Mesenchymal stem cell (in vitro differentiated cells and primary cell): ENCODE measurements around the gene ATCAY.
A peak's percentile ranks its signal among the peaks of the same experiment; 100 is the strongest.
"Not testable (repeated sequence)": the region's sequence is repeated elsewhere in the genome, so short reads cannot be mapped to it uniquely, and the experiment has no call there.

Experiments used
- DNase-seq: peaks from one replicate; pipeline ENCODE4 v3.0.0-alpha.2; 2013
- H2AFZ ChIP-seq: one replicate; pipeline ENCODE4 v1.6.1; 2013; ENCODE audit warnings: low read depth, mild to moderate bottlenecking, control low read depth, inconsistent platforms, low read length, moderate library complexity
- H2AK5ac ChIP-seq: 2 replicates; pipeline ENCODE4 v1.6.1; 2013; ENCODE audit warnings: low read length, moderate library complexity, mild to moderate bottlenecking, inconsistent platforms; ENCODE audit not compliant: severe bottlenecking
- H2BK120ac ChIP-seq: one replicate; pipeline ENCODE4 v1.6.1; 2013; ENCODE audit warnings: low read depth, mild to moderate bottlenecking, inconsistent platforms, low read length, moderate library complexity
- H2BK12ac ChIP-seq, 2 experiments: one replicate each; pipeline ENCODE4 v1.6.1; 2013; ENCODE audit warnings: inconsistent platforms in 2 of 2, low read length in 2 of 2, mild to moderate bottlenecking in 2 of 2, moderate library complexity in 2 of 2, control low read depth in 1 of 2
- H2BK15ac ChIP-seq: one replicate; pipeline ENCODE4 v1.6.1; 2013; ENCODE audit warnings: mild to moderate bottlenecking, low read depth, inconsistent platforms; ENCODE audit not compliant: poor library complexity, severe bottlenecking
- H2BK5ac ChIP-seq: 2 replicates; pipeline ENCODE4 v1.6.1; 2013; ENCODE audit warnings: low read depth, mild to moderate bottlenecking, low read length, control low read depth, inconsistent platforms; ENCODE audit not compliant: poor library complexity, severe bottlenecking
- H3K14ac ChIP-seq, 2 experiments: one replicate each; pipeline ENCODE4 v1.6.1; 2013; ENCODE audit warnings: inconsistent platforms in 2 of 2, low read length in 2 of 2, control low read depth in 1 of 2, mild to moderate bottlenecking in 1 of 2, moderate library complexity in 1 of 2
- H3K18ac ChIP-seq, 2 experiments: one replicate each; pipeline ENCODE4 v1.6.1; 2013; ENCODE audit warnings: inconsistent platforms in 2 of 2, low read length in 2 of 2, control low read depth in 1 of 2, low read depth in 1 of 2, mild to moderate bottlenecking in 1 of 2
- H3K23ac ChIP-seq, 2 experiments: one replicate each; pipeline ENCODE4 v1.6.1; 2013; ENCODE audit warnings: inconsistent platforms in 2 of 2, low read length in 2 of 2, mild to moderate bottlenecking in 2 of 2, moderate library complexity in 2 of 2, control low read depth in 1 of 2
- H3K27ac ChIP-seq: 2 replicates; pipeline ENCODE4 v1.5.1; 2013; ENCODE audit warnings: mild to moderate bottlenecking, moderate library complexity, low read length, control low read depth, inconsistent platforms; ENCODE audit not compliant: poor library complexity, severe bottlenecking
- H3K27me3 ChIP-seq, 2 experiments: 2 replicates each; pipeline versions ENCODE4 v1.6.1 to v1.7.0; 2013; ENCODE audit warnings: low read length in 2 of 2, mild to moderate bottlenecking in 2 of 2, moderate library complexity in 2 of 2, control low read depth in 1 of 2, inconsistent platforms in 1 of 2; ENCODE audit not compliant: control insufficient read depth in 1 of 2, insufficient read depth in 1 of 2
- H3K36me3 ChIP-seq, 2 experiments: 2 replicates each; pipeline versions ENCODE4 v1.6.1 to v1.7.0; 2013; ENCODE audit warnings: low read length in 2 of 2, control low read depth in 1 of 2, inconsistent platforms in 1 of 2, low read depth in 1 of 2, mild to moderate bottlenecking in 1 of 2; ENCODE audit not compliant: insufficient read depth in 2 of 2, control insufficient read depth in 1 of 2
- H3K4ac ChIP-seq, 2 experiments: one replicate each; pipeline ENCODE4 v1.6.1; 2013; ENCODE audit warnings: inconsistent platforms in 2 of 2, low read length in 2 of 2, mild to moderate bottlenecking in 2 of 2, moderate library complexity in 2 of 2, control low read depth in 1 of 2, low read depth in 1 of 2
- H3K4me1 ChIP-seq: 2 replicates; pipeline ENCODE4 v1.6.1; 2013; ENCODE audit warnings: low read depth, low read length, control low read depth; ENCODE audit not compliant: control insufficient read depth, insufficient read depth
- H3K4me2 ChIP-seq: 2 replicates; pipeline ENCODE4 v1.6.1; 2013; ENCODE audit warnings: low read length, mild to moderate bottlenecking, inconsistent platforms; ENCODE audit not compliant: poor library complexity, severe bottlenecking
- H3K4me3 ChIP-seq, 2 experiments: 2 replicates each; pipeline versions ENCODE4 v1.5.1 to v1.7.0; 2013; ENCODE audit warnings: low read length in 2 of 2, mild to moderate bottlenecking in 2 of 2, control low read depth in 1 of 2, low read depth in 1 of 2; ENCODE audit not compliant: insufficient read depth in 1 of 2
- H3K79me1 ChIP-seq: replicated peaks from 2 replicates; pipeline ENCODE4 v1.6.1; 2013; ENCODE audit warnings: mild to moderate bottlenecking, control low read depth, low read length, inconsistent platforms; ENCODE audit not compliant: poor library complexity, severe bottlenecking
- H3K9ac ChIP-seq: 2 replicates; pipeline ENCODE4 v1.7.0; 2013; ENCODE audit warnings: mild to moderate bottlenecking, low read length, moderate library complexity
- H3K9me3 ChIP-seq: 2 replicates; pipeline ENCODE4 v1.7.0; 2013; ENCODE audit warnings: mild to moderate bottlenecking, low read length; ENCODE audit not compliant: control insufficient read depth
- H4K8ac ChIP-seq: one replicate; pipeline ENCODE4 v1.6.1; 2013; ENCODE audit warnings: inconsistent platforms, mild to moderate bottlenecking, low read length, moderate library complexity
- H4K91ac ChIP-seq: one replicate; pipeline ENCODE4 v1.6.1; 2013; ENCODE audit warnings: mild to moderate bottlenecking, low read length, inconsistent platforms
- WGBS: methylation state at CpG from one replicate; pipeline ENCODE4 v1.1.7; 2013; ENCODE audit warnings: mixed read lengths; 5-methylcytosine and 5-hydroxymethylcytosine counted together

The ATCAY gene

DNA sequence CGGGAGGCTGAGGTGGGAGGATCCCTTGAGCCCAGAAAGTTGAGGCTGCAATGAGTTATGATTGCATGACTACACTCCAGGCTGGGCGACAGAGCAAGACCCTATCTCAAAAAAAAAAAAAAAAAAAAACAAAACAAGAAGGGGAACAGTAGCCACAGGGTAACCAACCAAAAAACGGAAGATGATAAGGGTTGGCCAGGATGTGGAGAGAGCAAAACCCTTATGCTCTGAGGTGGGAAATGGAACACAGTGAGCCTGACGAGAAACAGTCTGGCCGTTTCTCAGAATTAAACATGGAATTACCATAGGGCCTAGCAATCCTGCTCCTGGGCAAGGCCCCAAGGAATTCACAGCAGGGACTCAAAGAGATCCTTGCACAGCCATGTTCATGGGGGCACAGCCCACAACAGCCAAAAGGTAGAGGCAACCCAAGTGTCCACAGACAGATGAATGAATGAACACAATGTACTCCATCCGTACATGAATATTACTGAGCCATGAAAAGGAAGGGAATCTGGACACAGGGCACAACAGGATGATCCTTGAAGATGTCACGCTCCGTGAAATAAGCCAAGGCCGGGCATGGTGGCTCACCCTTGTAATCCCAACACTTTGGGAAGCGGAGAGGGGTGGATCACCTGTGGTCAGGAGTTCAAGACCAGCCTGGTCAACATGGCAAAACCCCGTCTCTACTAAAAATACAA lies 63.7 kb downstream of the ATCAY start:
- H4K91ac ChIP-seq: no peak overlapping the region
- H2BK15ac ChIP-seq: no peak overlapping the region
- no peak overlapping the region for H2AFZ ChIP-seq
- no peak overlapping the region for H2BK5ac ChIP-seq
- H3K9ac ChIP-seq: no peak overlapping the region
- no peak overlapping the region for H3K23ac ChIP-seq
- H3K18ac ChIP-seq: no peak overlapping the region
- H3K14ac ChIP-seq: no peak overlapping the region
- H2BK120ac ChIP-seq: no peak overlapping the region
- H3K27ac ChIP-seq: no peak overlapping the region
- 88% methylated on average over 10 of the region's 11 CpGs for WGBS
- H3K9me3 ChIP-seq: no peaks in the 10 kb centered on the region
- H3K36me3 ChIP-seq: no peaks in the 10 kb centered on the region
- no peak overlapping the region for H4K8ac ChIP-seq
- no peak overlapping the region for H3K4me3 ChIP-seq
- no peak overlapping the region for H3K4me2 ChIP-seq
- peaks cover 0 to 7% of the 10 kb centered on the region in 2 experiments for H3K27me3 ChIP-seq
- no peaks in the 10 kb centered on the region for H3K79me1 ChIP-seq
- H2BK12ac ChIP-seq: no peak overlapping the region
- H3K4ac ChIP-seq: no peak overlapping the region
- no peak overlapping the region for H2AK5ac ChIP-seq
- peaks cover 1% of the 10 kb centered on the region for H3K4me1 ChIP-seq
- no peak for DNase-seq

DNA sequence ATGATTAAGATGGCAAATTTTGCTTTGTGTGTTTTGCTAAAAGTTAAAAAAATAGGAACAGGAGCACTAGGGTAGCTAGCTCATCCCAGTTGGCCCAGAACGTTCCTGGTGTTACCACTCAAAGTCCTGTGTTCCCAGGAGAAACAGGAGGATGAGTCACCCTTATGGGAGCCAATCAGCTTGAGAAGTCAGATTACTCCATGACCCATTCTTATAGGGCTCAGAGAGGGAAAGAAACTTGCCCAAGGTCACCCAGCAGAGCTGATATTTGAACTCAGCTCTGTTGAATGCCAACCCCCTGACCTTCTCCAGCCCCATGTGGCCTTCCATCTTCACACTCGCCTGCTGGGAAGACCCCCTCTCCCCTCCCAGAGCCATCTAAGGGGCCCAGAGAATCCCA lies 65.4 kb downstream of the ATCAY start:
- no peak overlapping the region for H3K4ac ChIP-seq
- peaks cover 1% of the 10 kb centered on the region for H3K4me1 ChIP-seq
- no peak overlapping the region for H3K18ac ChIP-seq
- no peak overlapping the region for H2BK120ac ChIP-seq
- no peak overlapping the region for H3K23ac ChIP-seq
- no peak overlapping the region for H3K9ac ChIP-seq
- H4K91ac ChIP-seq: no peak overlapping the region
- no peak overlapping the region for H4K8ac ChIP-seq
- no peak overlapping the region for H3K14ac ChIP-seq
- no peaks in the 10 kb centered on the region for H3K36me3 ChIP-seq
- no peak overlapping the region for H2AK5ac ChIP-seq
- no peaks in the 10 kb centered on the region for H3K9me3 ChIP-seq
- no peak overlapping the region for H2BK5ac ChIP-seq
- H3K27ac ChIP-seq: no peak overlapping the region
- H3K79me1 ChIP-seq: no peaks in the 10 kb centered on the region
- no peak overlapping the region for H3K4me3 ChIP-seq
- peak; percentile 49 for DNase-seq
- H2BK12ac ChIP-seq: no peak overlapping the region
- H3K4me2 ChIP-seq: no peak overlapping the region
- H2AFZ ChIP-seq: no peak overlapping the region
- peaks cover 0 to 9% of the 10 kb centered on the region in 2 experiments for H3K27me3 ChIP-seq
- whole genome bisulfite sequencing: 37% methylated on average over 2 of the region's 2 CpGs
- no peak overlapping the region for H2BK15ac ChIP-seq

DNA sequence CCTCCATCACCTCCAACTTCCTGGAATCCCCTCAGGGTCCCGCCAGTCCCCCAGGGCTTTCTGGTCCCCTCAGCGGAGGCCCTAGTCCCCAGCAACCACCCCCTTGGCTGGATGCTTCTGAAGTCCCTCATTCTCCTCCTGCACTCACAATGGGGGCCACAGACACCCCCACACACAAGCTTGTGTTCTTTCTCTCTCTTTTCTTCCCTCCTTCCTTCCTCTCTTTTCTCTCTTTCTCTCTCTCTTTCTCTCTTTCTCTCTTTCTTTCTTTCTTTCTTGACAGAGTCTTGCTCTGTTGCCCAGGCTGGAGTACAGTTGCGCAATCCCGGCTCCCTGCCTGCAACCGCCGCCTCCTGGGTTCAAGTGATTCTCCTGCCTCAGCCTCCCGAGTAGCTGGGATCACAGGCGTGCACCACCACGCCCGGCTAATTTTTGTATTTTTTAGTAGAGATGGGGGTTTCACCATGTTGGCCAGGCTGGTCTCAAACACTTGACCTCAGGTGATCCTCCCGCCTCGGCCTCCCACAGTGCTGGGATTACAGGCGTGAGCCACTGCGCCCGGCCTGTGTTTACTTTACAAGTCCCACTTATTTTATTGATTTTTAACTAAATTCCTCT lies 66.9 kb downstream of the ATCAY start:
- H3K14ac ChIP-seq, H3K4me1 ChIP-seq, DNase-seq, H3K9me3 ChIP-seq, H2BK5ac ChIP-seq, H3K4me3 ChIP-seq, H3K27ac ChIP-seq, H3K9ac ChIP-seq, H2AK5ac ChIP-seq, H3K4me2 ChIP-seq, H3K4ac ChIP-seq, H2AFZ ChIP-seq, H2BK12ac ChIP-seq, H3K36me3 ChIP-seq, H4K91ac ChIP-seq, H3K27me3 ChIP-seq, H2BK120ac ChIP-seq, H4K8ac ChIP-seq, H3K23ac ChIP-seq, H3K79me1 ChIP-seq, H3K18ac ChIP-seq, H2BK15ac ChIP-seq: not testable (repeated sequence)
- WGBS: 92% methylated on average over 15 of the region's 15 CpGs

DNA sequence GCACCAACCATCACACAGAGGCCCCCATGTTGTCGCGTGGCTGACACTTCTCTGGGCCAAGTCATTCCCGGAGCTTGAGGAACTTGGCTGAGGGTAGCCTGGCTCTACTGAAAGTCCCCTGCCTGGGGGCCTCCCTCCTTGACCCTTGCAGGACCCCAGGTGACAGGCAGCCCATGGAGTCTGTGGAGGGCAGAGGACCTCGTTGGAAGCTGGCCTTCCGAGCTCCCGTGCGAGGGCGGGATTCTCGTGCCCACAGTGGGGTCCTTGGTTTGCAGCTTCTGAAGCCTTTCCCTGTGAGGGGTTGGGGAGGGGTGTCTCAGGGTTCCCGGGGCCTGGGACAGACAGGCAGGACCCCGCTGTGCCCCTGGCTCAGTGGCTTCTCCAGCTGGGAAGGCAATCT lies 68.8 kb downstream of the ATCAY start:
- Histone ChIP-seq H4K8ac (no peak overlapping the region), H2AFZ (no peak overlapping the region), H2BK15ac (no peak overlapping the region), H2BK5ac (no peak overlapping the region), H3K79me1 (no peaks in the 10 kb centered on the region), H2AK5ac (no peak overlapping the region), H3K4ac (no peak overlapping the region), H2BK12ac (no peak overlapping the region), H3K9ac (no peak overlapping the region), H4K91ac (no peak overlapping the region), H3K23ac (no peak overlapping the region), H3K18ac (no peak overlapping the region), H3K9me3 (no peaks in the 10 kb centered on the region), H3K27ac (no peak overlapping the region), H2BK120ac (no peak overlapping the region), H3K36me3 (peaks cover 0 to 4% of the 10 kb centered on the region in 2 experiments), H3K14ac (no peak overlapping the region), H3K4me1 (peaks cover 8% of the 10 kb centered on the region), H3K4me2 (no peak overlapping the region), H3K27me3 (peaks cover 0 to 5% of the 10 kb centered on the region in 2 experiments), H3K4me3 (no peak overlapping the region)
- WGBS: 78% methylated on average over 11 of the region's 11 CpGs
- DNase-seq: no peak
